ENCODE data around the gene SLC39A13.

Gene SLC39A13

DNA sequence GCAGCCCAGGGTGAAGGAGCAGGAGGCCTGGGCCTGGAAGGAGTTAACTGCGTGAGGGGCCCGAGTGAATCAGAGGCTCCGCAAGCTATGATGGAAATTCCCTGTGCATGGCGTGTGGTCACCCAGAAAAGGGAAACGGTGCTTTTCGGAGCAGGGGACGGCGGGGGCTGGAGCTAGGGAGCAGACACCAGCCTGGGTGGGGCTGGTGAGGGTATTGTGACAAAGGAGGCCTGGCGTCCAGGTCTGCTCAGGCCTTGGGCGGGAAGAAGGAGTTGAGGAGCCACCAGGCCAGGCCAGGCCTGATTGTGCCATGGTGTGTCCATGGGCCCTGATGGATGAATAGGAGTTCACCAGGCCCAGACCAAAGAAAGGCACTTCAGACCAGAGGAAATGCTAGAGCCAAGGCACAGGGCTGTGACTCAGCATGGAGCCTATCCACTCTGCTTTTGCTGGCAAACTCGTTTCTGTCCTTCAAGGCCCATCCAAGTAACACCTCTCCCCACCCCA is 17.3 kb upstream of the SLC39A13 start:
- TF ChIP-seq, protein P1, sequence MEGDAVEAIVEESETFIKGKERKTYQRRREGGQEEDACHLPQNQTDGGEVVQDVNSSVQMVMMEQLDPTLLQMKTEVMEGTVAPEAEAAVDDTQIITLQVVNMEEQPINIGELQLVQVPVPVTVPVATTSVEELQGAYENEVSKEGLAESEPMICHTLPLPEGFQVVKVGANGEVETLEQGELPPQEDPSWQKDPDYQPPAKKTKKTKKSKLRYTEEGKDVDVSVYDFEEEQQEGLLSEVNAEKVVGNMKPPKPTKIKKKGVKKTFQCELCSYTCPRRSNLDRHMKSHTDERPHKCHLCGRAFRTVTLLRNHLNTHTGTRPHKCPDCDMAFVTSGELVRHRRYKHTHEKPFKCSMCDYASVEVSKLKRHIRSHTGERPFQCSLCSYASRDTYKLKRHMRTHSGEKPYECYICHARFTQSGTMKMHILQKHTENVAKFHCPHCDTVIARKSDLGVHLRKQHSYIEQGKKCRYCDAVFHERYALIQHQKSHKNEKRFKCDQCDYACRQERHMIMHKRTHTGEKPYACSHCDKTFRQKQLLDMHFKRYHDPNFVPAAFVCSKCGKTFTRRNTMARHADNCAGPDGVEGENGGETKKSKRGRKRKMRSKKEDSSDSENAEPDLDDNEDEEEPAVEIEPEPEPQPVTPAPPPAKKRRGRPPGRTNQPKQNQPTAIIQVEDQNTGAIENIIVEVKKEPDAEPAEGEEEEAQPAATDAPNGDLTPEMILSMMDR (IDR thresholded peaks at IDR 0.05; ENCODE audit: insufficient read depth, low read depth, low read length, missing control alignments): no peak
- DNase-seq (ENCODE audit: low read depth): no peak
- H3K4me3 ChIP-seq (ENCODE audit: low read length): no peak overlapping the region

DNA sequence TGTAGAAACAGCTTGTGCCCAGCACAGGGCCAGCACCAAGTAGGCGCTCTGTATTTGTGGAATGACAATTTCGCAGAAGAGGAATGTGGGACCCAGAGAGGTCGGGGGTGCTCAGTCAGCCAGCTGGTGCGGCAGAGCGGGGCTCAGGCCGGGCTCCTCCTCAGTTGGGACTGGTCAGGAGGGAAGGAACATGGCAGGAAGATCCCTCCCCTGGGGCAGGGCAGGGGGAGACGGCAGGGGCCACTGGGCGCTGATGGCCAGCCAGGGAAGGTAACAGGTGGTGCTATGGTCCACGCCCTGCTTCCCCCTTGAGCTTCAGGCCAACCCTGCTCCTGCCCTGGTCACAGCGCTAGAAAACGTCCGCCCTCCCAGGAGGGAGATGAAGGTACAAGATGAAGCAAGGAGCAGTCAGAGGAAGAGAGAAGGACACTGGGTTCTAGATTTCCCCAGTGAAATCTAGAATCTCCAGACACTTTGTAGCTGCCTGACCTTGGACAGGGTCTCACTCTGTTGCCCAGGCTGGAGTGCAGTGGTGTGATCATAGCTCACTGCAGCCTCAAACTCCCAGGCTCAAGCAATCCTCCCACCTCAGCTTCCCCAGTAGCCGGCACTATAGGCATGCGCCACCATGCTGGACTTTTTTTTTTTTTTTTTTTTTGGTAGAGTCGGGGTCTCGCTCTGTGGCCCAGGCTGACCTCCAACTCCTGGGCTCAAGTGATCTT is 16.5 kb upstream of the SLC39A13 start:
- TF ChIP-seq, protein P1 (IDR thresholded peaks at IDR 0.05; ENCODE audit: insufficient read depth, low read depth, low read length, missing control alignments): no peak
- no peak for DNase-seq (ENCODE audit: low read depth)

DNA sequence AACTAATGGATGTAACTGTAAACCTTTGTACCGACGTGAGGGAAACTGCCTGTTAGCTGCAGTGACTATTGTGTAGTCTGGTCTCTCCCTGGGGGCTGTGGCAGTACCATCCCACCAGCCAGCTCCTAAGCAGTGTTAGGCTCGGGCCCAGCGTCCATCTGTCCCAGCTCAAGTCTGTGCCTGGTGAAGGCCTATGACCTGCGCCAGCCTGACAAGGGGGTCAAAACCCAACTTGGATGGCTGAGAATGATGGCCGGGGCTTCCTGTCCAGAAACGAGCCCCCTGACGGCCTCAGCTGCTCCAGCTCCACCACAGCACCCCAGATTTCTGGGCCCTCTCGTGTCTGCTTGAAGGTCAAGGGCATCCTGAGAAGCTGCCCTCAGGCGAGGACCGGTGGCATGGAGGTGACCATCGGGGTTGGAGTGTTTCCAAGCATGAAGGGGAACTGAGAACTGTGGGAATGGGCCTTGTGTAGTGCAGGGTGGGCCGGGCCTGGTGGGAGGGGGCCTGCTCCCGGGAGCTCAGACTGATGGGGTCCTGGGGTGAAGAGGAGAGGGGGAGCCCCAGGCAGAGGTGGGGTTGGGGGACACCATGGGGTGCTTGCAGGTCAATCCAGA is 15.7 kb upstream of the SLC39A13 start:
- no peak for DNase-seq (ENCODE audit: low read depth)
- no peak overlapping the region for H3K4me3 ChIP-seq (ENCODE audit: low read length)
- TF ChIP-seq, protein P1 (IDR thresholded peaks at IDR 0.05; ENCODE audit: insufficient read depth, low read depth, low read length, missing control alignments): no peak

More for the DNA sequence above, 16.5 kb upstream of the SLC39A13 start:
- H3K4me3 ChIP-seq (ENCODE audit: low read length): no peak overlapping the region

DNA sequence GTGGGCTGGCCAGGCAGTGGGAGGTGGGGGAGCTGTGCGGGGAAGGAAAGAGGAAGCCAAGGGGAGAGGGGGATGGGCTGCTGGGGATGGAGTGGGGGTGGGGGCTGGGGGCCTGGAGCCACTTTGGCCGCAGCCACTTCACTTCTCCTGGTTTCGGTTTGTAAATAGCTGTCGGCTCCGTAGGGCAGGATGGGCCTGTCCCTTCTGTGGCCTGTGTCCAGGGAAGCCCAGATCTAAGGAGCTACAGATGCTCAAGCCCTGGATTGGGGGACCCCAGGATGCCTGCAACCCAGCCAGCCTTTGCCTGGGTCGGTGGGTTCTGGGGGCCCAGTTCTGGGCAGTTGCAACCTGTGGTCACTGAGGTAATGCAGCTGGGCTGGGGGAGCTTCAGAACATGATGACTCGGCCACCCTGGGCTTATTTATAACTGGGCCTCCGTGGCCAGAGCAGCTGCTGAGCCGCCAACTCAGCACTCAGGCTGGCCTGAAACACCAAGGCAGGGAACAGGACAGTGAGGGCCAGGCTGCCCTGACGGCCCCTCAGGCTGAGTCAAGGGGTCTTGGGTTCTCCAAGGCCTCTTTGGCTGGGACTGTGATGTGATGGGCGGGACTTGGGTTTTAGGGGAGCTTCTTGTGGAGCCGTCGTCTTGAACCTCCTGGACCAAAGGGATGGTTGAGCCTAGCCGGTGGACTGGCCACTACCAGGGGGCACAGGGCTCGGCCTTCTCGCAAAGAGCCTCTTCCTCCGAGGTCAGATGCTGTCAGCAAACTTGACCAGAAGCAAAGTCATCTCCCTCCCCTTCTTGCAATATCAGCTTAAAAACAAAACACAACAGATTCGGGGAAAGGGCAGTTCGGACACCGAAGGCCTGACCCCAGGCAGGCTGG is 15.0 kb upstream of the SLC39A13 start:
- no peak for DNase-seq (ENCODE audit: low read depth)
- H3K4me3 ChIP-seq (ENCODE audit: low read length): no peak overlapping the region
- TF ChIP-seq, protein P1 (IDR thresholded peaks at IDR 0.05; ENCODE audit: insufficient read depth, low read depth, low read length, missing control alignments): no peak

DNA sequence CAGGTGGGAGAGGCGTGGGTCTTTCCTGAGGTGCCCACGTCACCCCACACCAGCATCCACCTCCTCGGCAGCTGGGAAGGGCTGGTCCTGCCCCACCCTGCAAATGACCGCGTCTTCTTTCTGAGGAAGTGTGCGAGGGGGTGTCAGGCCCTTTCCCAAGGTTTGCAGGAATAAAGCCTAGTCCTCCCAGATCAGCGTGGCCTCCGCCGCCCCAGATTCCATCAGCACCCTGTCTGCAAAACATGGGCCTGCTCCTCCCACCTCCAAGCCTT is 14.4 kb upstream of the SLC39A13 start:
- TF ChIP-seq, protein P1 (IDR thresholded peaks at IDR 0.05; ENCODE audit: insufficient read depth, low read depth, low read length, missing control alignments): no peak
- H3K4me3 ChIP-seq (ENCODE audit: low read length): no peak overlapping the region
- DNase-seq (ENCODE audit: low read depth): no peak

DNA sequence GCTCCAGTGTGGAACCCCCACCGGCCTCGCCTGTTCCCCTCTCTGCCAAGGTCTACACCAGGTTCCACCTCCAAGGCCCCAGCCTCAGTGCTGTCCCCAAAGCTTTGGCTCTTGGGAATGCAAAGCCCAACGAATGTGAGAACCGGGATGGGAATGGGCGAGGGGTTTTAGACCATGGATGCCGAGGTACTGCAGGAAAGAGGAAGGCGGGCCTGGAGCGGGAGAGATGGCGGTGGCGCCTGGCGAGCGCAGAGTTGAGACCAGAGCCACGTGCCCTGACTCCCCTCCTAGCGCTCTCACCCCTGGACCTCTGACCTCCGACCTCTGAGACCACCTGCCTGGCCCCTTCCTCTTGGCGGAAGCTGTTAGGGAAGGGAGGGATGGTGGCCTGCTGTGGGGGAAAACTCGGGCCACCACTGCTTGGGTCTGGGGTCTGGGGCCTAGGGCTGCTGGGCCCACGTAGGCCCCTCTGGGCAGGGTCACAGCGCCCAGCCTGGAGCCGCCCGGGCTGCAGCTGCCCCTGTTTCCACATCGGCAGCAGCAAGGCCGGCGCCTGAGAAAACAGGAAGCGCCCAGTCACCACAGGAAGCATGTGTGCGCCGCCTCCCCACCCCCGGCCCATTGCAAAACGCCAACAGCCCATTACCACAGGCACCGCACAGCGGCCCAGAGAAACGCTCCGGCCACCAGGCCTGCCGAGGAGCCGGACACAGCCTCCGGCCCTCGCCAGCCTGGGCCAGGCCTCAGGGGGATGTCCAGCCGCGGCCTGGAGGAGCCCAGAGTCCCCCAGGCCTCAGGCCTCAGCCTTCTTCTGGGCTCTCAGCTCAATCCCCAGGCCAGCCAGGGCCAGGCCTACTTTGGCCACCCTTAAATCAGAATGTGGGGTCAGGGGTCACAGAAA is 13.8 kb upstream of the SLC39A13 start:
- H3K4me3 ChIP-seq (ENCODE audit: low read length): no peak overlapping the region
- TF ChIP-seq, protein P1 (IDR thresholded peaks at IDR 0.05; ENCODE audit: insufficient read depth, low read depth, low read length, missing control alignments): no peak
- no peak for DNase-seq (ENCODE audit: low read depth)

Data from epithelial cell of esophagus (primary cell).